Measurements from ENCODE around the gene KIF9.
A peak's percentile ranks its signal among the peaks of the same experiment; 100 is the strongest.
"Not testable (repeated sequence)": the region's sequence is repeated elsewhere in the genome, so short reads cannot be mapped to it uniquely, and the experiment has no call there.

Gene KIF9

DNA sequence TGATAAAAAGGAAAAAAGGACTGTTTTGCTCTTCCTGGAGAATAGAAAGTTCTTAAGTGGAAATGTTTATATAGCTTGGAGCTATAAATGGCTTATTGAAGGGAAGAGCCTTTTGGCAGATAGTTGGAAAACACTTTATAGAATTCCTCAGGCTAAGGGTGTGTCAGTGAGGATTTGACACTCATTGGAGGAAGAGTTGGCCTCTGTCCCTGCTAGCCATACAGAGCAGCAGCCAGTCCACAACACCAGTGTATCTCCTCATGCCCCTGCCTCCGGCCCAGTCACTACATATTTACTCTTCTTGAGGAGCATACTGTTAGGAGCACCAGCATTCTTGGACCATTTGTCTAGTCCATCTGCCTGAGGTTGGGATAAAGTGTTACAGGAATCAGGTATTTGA lies 36.3 kb upstream of the KIF9 start:
- no peak for DNase-seq
- peaks cover 0 to 12% (median 8%) of the 10 kb centered on the region in 4 donors for H3K4me1 ChIP-seq
- intact Hi-C loops (cut with DNase I; ENCODE audit: low total_unique reads), result no loop called here
- H3K27me3 ChIP-seq, result no peaks in the 10 kb centered on the region
- no peak overlapping the region for H3K27ac ChIP-seq
- H3K4me3 ChIP-seq, result no peak overlapping the region
- TF ChIP-seq, protein P1, sequence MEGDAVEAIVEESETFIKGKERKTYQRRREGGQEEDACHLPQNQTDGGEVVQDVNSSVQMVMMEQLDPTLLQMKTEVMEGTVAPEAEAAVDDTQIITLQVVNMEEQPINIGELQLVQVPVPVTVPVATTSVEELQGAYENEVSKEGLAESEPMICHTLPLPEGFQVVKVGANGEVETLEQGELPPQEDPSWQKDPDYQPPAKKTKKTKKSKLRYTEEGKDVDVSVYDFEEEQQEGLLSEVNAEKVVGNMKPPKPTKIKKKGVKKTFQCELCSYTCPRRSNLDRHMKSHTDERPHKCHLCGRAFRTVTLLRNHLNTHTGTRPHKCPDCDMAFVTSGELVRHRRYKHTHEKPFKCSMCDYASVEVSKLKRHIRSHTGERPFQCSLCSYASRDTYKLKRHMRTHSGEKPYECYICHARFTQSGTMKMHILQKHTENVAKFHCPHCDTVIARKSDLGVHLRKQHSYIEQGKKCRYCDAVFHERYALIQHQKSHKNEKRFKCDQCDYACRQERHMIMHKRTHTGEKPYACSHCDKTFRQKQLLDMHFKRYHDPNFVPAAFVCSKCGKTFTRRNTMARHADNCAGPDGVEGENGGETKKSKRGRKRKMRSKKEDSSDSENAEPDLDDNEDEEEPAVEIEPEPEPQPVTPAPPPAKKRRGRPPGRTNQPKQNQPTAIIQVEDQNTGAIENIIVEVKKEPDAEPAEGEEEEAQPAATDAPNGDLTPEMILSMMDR (IDR thresholded peaks at IDR 0.05), result no peak
- peaks cover 25 to 46% (median 36%) of the 10 kb centered on the region in 3 donors for H3K36me3 ChIP-seq
- H3K9me3 ChIP-seq, result no peaks in the 10 kb centered on the region

- intact Hi-C loops (cut with DNase I; ENCODE audit: low total_unique reads); DNase-seq; H3K9me3 ChIP-seq; H3K4me3 ChIP-seq; H3K27ac ChIP-seq; H3K27me3 ChIP-seq: not testable (repeated sequence)
- H3K4me1 ChIP-seq, result peaks cover 0 to 12% (median 8%) of the 10 kb centered on the region in 4 donors
- H3K36me3 ChIP-seq, result peaks cover 11 to 18% (median 12%) of the 10 kb centered on the region in 3 donors
Measured at GRCh38 chr3:47316151-47316550, 33.6 kb upstream of the KIF9 start.

DNA sequence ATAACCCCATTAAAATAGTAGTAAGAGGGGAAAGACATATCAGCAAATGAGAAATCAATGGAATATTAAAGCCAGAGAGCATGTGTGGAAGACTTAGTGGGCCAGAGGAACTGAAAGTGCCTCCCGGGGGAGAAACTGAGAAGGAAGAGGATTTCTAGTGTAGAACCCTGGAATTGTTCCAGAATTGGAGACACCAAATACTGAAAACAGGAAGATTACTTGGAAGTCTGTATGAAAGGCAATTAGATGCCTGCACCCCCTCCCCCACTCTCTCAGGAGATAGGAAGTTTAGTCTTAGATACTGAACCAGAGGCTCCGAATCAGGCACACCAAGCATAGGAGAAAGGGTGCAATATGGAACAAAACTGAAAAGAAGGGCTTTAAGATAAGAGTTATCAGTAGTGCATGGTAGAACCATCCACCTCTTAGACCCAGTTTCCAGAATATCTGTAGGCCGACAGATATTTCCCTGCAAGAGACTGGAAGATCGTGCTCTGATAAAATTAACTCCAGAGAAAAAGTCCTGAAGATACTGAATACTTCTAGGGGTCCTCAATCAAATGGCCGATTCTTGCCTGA lies 32.6 kb upstream of the KIF9 start:
- no peaks in the 10 kb centered on the region for H3K27me3 ChIP-seq
- TF ChIP-seq, protein P1 (IDR thresholded peaks at IDR 0.05), result no peak
- no peak overlapping the region for H3K27ac ChIP-seq
- intact Hi-C loops (cut with DNase I; ENCODE audit: low total_unique reads), result no loop called here
- peaks cover under 1 to 8% (median 4%) of the 10 kb centered on the region in 3 donors for H3K36me3 ChIP-seq
- peak in 1 of 2 donors; percentile 64 for DNase-seq
- H3K4me3 ChIP-seq, result no peak overlapping the region
- no peaks in the 10 kb centered on the region for H3K9me3 ChIP-seq
- peaks cover 0 to 19% (median 8%) of the 10 kb centered on the region in 4 donors for H3K4me1 ChIP-seq

DNA sequence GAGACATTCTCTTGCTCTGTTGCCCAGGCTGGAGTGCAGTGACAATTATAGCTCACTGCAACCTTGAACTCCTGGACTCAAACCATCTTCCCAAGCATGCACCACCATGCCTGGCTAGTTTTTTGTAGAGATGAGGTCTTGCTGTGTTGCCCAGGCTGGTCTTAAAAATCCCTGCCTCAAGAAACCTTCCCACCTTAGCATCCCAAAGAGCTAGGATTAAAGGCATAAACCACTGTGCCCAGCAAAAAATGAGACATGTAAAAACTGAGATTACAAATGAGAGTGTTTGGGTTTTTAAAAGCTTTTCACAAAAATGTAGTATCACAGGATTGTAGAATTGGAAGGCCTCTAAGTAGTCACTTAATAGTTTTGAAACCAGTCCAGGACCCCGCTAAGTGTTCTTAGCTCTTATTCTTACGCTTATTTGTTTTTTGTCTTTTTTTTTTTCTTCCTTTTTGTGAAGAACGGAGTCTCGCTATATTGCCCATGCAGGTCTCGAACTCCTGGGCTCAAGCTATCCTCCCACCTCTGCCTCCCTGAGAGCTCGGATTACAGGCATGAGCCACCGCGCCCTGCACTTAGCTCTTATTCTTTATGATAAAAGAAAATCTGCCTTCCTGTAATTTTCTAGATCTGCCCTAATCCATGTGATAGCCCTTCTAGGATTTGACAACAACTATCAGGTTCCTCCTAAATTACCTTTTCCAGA lies 31.6 kb upstream of the KIF9 start:
- Histone ChIP-seq H3K4me3 (no peak overlapping the region), H3K36me3 (no peaks in the 10 kb centered on the region), H3K9me3 (no peaks in the 10 kb centered on the region), H3K4me1 (peaks cover 0 to 21% (median 8%) of the 10 kb centered on the region in 4 donors), H3K27ac (no peak overlapping the region), H3K27me3 (no peaks in the 10 kb centered on the region)
- DNase-seq, result no peak
- TF ChIP-seq, protein P1 (IDR thresholded peaks at IDR 0.05), result no peak
- intact Hi-C loops (cut with DNase I; ENCODE audit: low total_unique reads), result no loop called here

GRCh38 chr3:47313341-47314055 lies 30.9 kb upstream of the KIF9 start:
- intact Hi-C loops (cut with DNase I; ENCODE audit: low total_unique reads), result no loop called here
- H3K27me3 ChIP-seq, result no peaks in the 10 kb centered on the region
- TF ChIP-seq, protein P1 (IDR thresholded peaks at IDR 0.05), result no peak
- H3K9me3 ChIP-seq, result no peaks in the 10 kb centered on the region
- no peak overlapping the region for H3K4me3 ChIP-seq
- no peak for DNase-seq
- no peak overlapping the region for H3K27ac ChIP-seq
- no peaks in the 10 kb centered on the region for H3K36me3 ChIP-seq
- peaks cover 0 to 16% (median 2%) of the 10 kb centered on the region in 4 donors for H3K4me1 ChIP-seq

DNA sequence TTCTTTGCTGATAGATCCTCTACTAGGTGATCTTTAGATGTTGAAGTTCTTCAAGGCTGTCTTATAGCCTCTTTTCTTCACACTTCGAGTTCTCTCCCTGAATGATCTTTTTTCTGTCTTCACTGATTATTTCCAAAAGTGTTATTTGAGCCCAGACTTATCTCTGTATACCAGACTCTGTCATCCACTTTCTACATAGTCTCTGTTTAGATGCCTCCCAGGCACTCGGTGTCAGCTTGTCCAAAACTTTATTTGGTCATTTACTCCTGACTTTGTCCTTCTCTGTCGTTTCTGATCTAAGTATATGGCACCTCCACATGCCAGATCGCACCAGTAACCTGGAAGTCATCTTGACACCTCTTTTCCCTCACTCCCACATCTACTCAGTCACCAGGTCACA lies 27.8 kb upstream of the KIF9 start:
- DNase-seq, result no peak
- intact Hi-C loops (cut with DNase I; ENCODE audit: low total_unique reads), result no loop called here
- Histone ChIP-seq H3K27ac (peak overlapping the region; percentile 30 to 55), H3K36me3 (no peaks in the 10 kb centered on the region), H3K9me3 (no peaks in the 10 kb centered on the region), H3K4me1 (peaks cover 0 to 9% (median 0%) of the 10 kb centered on the region in 4 donors), H3K27me3 (no peaks in the 10 kb centered on the region), H3K4me3 (no peak overlapping the region)
- TF ChIP-seq, protein P1 (IDR thresholded peaks at IDR 0.05), result no peak

DNA sequence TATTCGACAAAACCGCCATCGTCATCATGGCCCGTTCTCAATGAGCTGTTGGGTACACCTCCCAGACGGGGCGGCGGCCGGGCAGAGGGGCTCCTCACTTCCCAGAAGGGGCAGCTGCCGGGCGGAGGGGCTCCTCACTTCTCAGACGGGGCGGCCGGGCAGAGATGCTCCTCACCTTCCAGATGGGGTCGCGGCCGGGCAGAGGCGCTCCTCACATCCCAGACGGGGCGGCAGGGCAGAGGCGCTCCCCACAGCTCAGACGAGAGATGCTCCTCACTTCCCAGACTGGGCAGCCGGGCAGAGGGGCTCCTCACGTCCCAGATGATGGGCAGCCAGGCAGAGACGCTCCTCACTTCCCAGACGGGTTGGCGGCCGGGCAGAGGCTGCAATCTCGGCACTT lies 26.6 kb upstream of the KIF9 start:
- H3K27me3 ChIP-seq; intact Hi-C loops (cut with DNase I; ENCODE audit: low total_unique reads); DNase-seq; H3K36me3 ChIP-seq; H3K4me3 ChIP-seq; H3K9me3 ChIP-seq; H3K4me1 ChIP-seq; H3K27ac ChIP-seq: not testable (repeated sequence)

Measured in tibial artery (tissue), 4 donors.